Measurements from ENCODE around the gene ZNF317.

ZNF317 gene

GRCh38 chr19:9140159-9140874 lies at the start of gene ZNF317:
TSS of gene ZNF317 (plus strand) at chr19:9140397. CDS start at chr19:9156017, 15,620 bp downstream.
- DNase-seq: peak; percentile 80 to 97 (median 93)

GRCh38 chr19:9107375-9107774 lies 32.8 kb upstream of the ZNF317 start, which contains the start of gene OR7G2:
TSS of gene OR7G2 (minus strand) at chr19:9107475. CDS start at chr19:9103243, 4,232 bp downstream.
- DNase-seq: no peak

- no peak for DNase-seq
These were observed 30.2 kb upstream of the ZNF317 start for GRCh38 chr19:9109959-9110358.

- no peak for DNase-seq
These were observed 24.8 kb upstream of the ZNF317 start, which contains the start of gene OR7G1 for GRCh38 chr19:9115307-9115813. TSS of gene OR7G1 (minus strand) at chr19:9115763. CDS start at chr19:9115763, 0 bp downstream.

GRCh38 chr19:9116547-9116946 lies 23.6 kb upstream of the ZNF317 start:
- no peak for DNase-seq

- DNase-seq: no peak
These were observed 13.2 kb upstream of the ZNF317 start, which contains the start of gene OR7G3 for GRCh38 chr19:9126900-9127405. TSS of gene OR7G3 (minus strand) at chr19:9126950. CDS start at chr19:9126950, 0 bp downstream.

GRCh38 chr19:9128171-9128570 lies 12.0 kb upstream of the ZNF317 start:
- no peak for DNase-seq

GRCh38 chr19:9130965-9131364 lies 9.2 kb upstream of the ZNF317 start:
- no peak for DNase-seq

GRCh38 chr19:9132422-9132821 lies 7.8 kb upstream of the ZNF317 start:
- DNase-seq: no peak

- DNase-seq: no peak
These were observed 513 bp upstream of the ZNF317 start for GRCh38 chr19:9139609-9140158.

- peak in 1 of 3 experiments; percentile 16 for DNase-seq
These were observed 4.7 kb downstream of the ZNF317 start for GRCh38 chr19:9144920-9145319.

- no peak for DNase-seq
These were observed 6.7 kb downstream of the ZNF317 start for GRCh38 chr19:9146882-9147281.

GRCh38 chr19:9148697-9149096 lies 8.5 kb downstream of the ZNF317 start:
- no peak for DNase-seq

- no peak for DNase-seq
These were observed 9.8 kb downstream of the ZNF317 start for GRCh38 chr19:9149997-9150396.

GRCh38 chr19:9150650-9151049 lies 10.5 kb downstream of the ZNF317 start:
- no peak for DNase-seq

GRCh38 chr19:9151367-9151766 lies 11.2 kb downstream of the ZNF317 start:
- DNase-seq: no peak

GRCh38 chr19:9155591-9155990 lies 15.4 kb downstream of the ZNF317 start:
- no peak for DNase-seq

GRCh38 chr19:9156304-9156703 lies 16.1 kb downstream of the ZNF317 start:
- DNase-seq: no peak

- no peak for DNase-seq
These were observed 19.7 kb downstream of the ZNF317 start for GRCh38 chr19:9159891-9160290.

- no peak for DNase-seq
These were observed 21.2 kb downstream of the ZNF317 start for GRCh38 chr19:9161427-9161826.

- DNase-seq: no peak
These were observed 25.1 kb downstream of the ZNF317 start for GRCh38 chr19:9165261-9165660.

- no peak for DNase-seq
These were observed 26.6 kb downstream of the ZNF317 start for GRCh38 chr19:9166846-9167245.

GRCh38 chr19:9171393-9171991 lies 31.3 kb downstream of the ZNF317 start:
- no peak for DNase-seq

GRCh38 chr19:9175326-9175725 lies 35.1 kb downstream of the ZNF317 start:
- no peak for DNase-seq

Data from NCI-H1417 (cell line).